ENCODE data around the gene ARID5B. TPM values are rescaled to one million over a fixed set of nuclear protein-coding genes. Genes with fewer than 3 reads are reported as not detected.

ARID5B gene
- total RNA-seq, 2 donors from 2014 or later = 60.7 to 80.4 TPM

GRCh38 chr10:62044566-62044965 lies 143.1 kb downstream of the ARID5B start:
- Histone ChIP-seq H3K4me1 (ENCODE audit: control insufficient read depth in 1 of 2, low read depth in 2 of 2) (peaks cover 47 to 67% of the 10 kb centered on the region in 2 donors), H3K4me3 (no peak overlapping the region), H3K27me3 (replicated peaks; ENCODE audit: insufficient read depth) (no peaks in the 10 kb centered on the region), H3K36me3 (no peaks in the 10 kb centered on the region), H3K9me3 (no peaks in the 10 kb centered on the region), H3K27ac (peak overlapping the region in 1 of 2 donors; percentile 96)
- TF ChIP-seq, protein P1, sequence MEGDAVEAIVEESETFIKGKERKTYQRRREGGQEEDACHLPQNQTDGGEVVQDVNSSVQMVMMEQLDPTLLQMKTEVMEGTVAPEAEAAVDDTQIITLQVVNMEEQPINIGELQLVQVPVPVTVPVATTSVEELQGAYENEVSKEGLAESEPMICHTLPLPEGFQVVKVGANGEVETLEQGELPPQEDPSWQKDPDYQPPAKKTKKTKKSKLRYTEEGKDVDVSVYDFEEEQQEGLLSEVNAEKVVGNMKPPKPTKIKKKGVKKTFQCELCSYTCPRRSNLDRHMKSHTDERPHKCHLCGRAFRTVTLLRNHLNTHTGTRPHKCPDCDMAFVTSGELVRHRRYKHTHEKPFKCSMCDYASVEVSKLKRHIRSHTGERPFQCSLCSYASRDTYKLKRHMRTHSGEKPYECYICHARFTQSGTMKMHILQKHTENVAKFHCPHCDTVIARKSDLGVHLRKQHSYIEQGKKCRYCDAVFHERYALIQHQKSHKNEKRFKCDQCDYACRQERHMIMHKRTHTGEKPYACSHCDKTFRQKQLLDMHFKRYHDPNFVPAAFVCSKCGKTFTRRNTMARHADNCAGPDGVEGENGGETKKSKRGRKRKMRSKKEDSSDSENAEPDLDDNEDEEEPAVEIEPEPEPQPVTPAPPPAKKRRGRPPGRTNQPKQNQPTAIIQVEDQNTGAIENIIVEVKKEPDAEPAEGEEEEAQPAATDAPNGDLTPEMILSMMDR (IDR thresholded peaks at IDR 0.05) = no peak
- DNase-seq (ENCODE audit: low spot score) (no peak), ATAC-seq (ENCODE audit: insufficient number of reproducible peaks, low FRiP score, low read depth) (no peak)

GRCh38 chr10:62045765-62046521 lies 144.4 kb downstream of the ARID5B start:
- peaks cover 46 to 60% of the 10 kb centered on the region in 2 donors for H3K4me1 ChIP-seq (ENCODE audit: control insufficient read depth in 1 of 2, low read depth in 2 of 2)

GRCh38 chr10:62046522-62047227 lies 145.2 kb downstream of the ARID5B start:
- Histone ChIP-seq H3K27ac (peak overlapping the region; percentile 92 to 96), H3K4me1 (ENCODE audit: control insufficient read depth in 1 of 2, low read depth in 2 of 2) (peaks cover 48 to 59% of the 10 kb centered on the region in 2 donors), H3K9me3 (no peaks in the 10 kb centered on the region), H3K27me3 (replicated peaks; ENCODE audit: insufficient read depth) (no peaks in the 10 kb centered on the region), H3K4me3 (peak overlapping the region; percentile 54), H3K36me3 (no peaks in the 10 kb centered on the region)
- DNase-seq (ENCODE audit: low spot score) (no peak), ATAC-seq (ENCODE audit: insufficient number of reproducible peaks, low FRiP score, low read depth) (no peak)
- TF ChIP-seq, protein P1 (IDR thresholded peaks at IDR 0.05) = no peak

More at GRCh38 chr10:62045765-62046521, 144.4 kb downstream of the ARID5B start:
- peak overlapping the region; percentile 54 for H3K4me3 ChIP-seq
- H3K27ac ChIP-seq = peak overlapping the region; percentile 92 to 96
- no peaks in the 10 kb centered on the region for H3K27me3 ChIP-seq (replicated peaks; ENCODE audit: insufficient read depth)
- no peaks in the 10 kb centered on the region for H3K9me3 ChIP-seq
- H3K36me3 ChIP-seq = no peaks in the 10 kb centered on the region
- TF ChIP-seq, protein P1 (IDR thresholded peaks at IDR 0.05) = no peak
- ATAC-seq (ENCODE audit: insufficient number of reproducible peaks, low FRiP score, low read depth) (no peak), DNase-seq (ENCODE audit: low spot score) (no peak)

DNA sequence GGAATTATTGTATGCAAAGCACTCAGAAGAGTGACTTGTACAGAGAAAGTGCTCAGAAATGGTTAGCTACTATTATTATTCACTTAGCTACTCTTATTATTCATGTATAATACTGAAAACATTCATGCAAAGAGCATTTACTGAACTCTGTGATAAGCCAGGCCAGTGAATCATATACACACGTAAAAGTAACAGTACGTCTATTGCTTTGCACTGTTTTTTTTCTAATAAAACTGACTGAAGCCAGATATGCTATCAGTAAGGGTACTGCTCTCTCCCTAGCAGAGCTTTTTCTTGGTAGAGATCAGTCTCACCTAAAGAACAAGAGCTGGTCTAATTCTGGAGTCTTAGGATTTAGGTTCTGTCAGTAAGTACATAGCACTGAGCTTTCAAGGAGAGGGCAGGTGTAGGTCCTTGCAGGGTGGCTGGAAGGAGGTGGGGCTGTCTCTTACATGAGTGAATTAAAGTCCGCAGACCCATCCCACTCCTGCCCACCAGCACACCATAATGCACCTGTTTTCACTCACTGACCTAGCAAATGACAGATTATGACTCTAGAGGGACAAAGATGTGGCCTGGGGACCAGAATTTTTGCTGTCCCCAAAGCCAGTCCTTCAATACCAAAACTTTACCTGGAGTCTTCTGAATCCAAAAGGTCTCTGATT lies 145.9 kb downstream of the ARID5B start:
- DNase-seq (ENCODE audit: low spot score) (no peak), ATAC-seq (ENCODE audit: insufficient number of reproducible peaks, low FRiP score, low read depth) (no peak)
- Histone ChIP-seq H3K27ac (peak overlapping the region; percentile 92 to 96), H3K36me3 (peaks cover 3% of the 10 kb centered on the region), H3K27me3 (replicated peaks; ENCODE audit: insufficient read depth) (no peaks in the 10 kb centered on the region), H3K4me1 (ENCODE audit: control insufficient read depth in 1 of 2, low read depth in 2 of 2) (peaks cover 55 to 66% of the 10 kb centered on the region in 2 donors), H3K9me3 (no peaks in the 10 kb centered on the region), H3K4me3 (no peak overlapping the region)
- TF ChIP-seq, protein P1 (IDR thresholded peaks at IDR 0.05) = no peak

GRCh38 chr10:62047960-62048383 lies 146.5 kb downstream of the ARID5B start:
- no peaks in the 10 kb centered on the region for H3K9me3 ChIP-seq
- H3K4me1 ChIP-seq (ENCODE audit: control insufficient read depth in 1 of 2, low read depth in 2 of 2) = peaks cover 61 to 72% of the 10 kb centered on the region in 2 donors
- H3K27me3 ChIP-seq (replicated peaks; ENCODE audit: insufficient read depth) = no peaks in the 10 kb centered on the region
- H3K4me3 ChIP-seq = peak overlapping the region; percentile 83
- H3K27ac ChIP-seq = peak overlapping the region; percentile 92 to 96
- H3K36me3 ChIP-seq = peaks cover 9% of the 10 kb centered on the region
- no peak for DNase-seq (ENCODE audit: low spot score)
- TF ChIP-seq, protein P1 (IDR thresholded peaks at IDR 0.05) = no peak
- ATAC-seq (ENCODE audit: insufficient number of reproducible peaks, low FRiP score, low read depth) = no peak

All from thoracic aorta (tissue), 2 donors.